Measurements from ENCODE around the gene GUCA2A. TPM values are rescaled to one million over a fixed set of nuclear protein-coding genes. Genes with fewer than 3 reads are reported as not detected.

GUCA2A gene
- polyA plus RNA-seq, 3 donors, result not detected

DNA sequence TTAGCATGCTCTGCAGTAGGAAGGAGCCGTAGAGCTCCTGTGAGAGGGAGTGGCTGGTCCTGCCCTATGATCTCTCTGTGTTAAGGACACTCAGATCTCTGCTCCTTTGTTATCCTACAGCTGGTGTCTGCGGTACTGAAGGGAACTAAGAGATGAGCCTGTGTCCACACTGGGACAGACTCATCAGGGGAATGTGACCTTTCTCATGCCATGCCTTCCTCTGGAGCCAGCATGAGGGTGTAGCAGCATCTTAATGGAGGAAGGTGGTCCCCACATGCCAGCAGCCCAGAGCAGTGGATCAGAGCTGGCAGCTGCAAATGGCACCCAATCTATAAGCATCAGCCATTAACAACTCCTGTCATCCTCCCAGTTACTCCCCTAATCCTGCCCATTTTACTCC is 36.0 kb downstream of the GUCA2A start:
- Histone ChIP-seq H3K9me3 (replicated peaks in 1 of 2; ENCODE audit: control insufficient read depth in 1 of 2, insufficient read depth in 1 of 2, low read length in 2 of 2) (no peaks in the 10 kb centered on the region), H3K4me3 (replicated peaks in 1 of 3; ENCODE audit: low read depth in 2 of 3, low read length in 3 of 3) (no peak overlapping the region), H4K20me1 (ENCODE audit: insufficient read depth, low read length) (no peaks in the 10 kb centered on the region), H3K79me2 (ENCODE audit: insufficient read depth, low read length) (no peaks in the 10 kb centered on the region), H3K36me3 (replicated peaks in 1 of 2; ENCODE audit: control insufficient read depth in 1 of 2, insufficient read depth in 2 of 2, low read length in 2 of 2) (no peaks in the 10 kb centered on the region), H3K4me1 (ENCODE audit: control insufficient read depth in 1 of 2, insufficient read depth in 2 of 2, low read length in 2 of 2) (no peaks in the 10 kb centered on the region), H3K4me2 (replicated peaks; ENCODE audit: extremely low read depth, low read length, poor library complexity, severe bottlenecking) (no peak overlapping the region), H3K27ac (ENCODE audit: low read depth in 1 of 2, low read length in 2 of 2) (no peak overlapping the region), H3K27me3 (ENCODE audit: control insufficient read depth in 2 of 2, insufficient read depth in 2 of 2, low read length in 2 of 2) (no peaks in the 10 kb centered on the region), H2AFZ (ENCODE audit: insufficient read depth, low read depth, low read length, poor library complexity, severe bottlenecking) (no peak overlapping the region), H3K9ac (ENCODE audit: insufficient read depth, low read length, poor library complexity, severe bottlenecking) (no peak overlapping the region)
- WGBS (ENCODE audit: insufficient coverage), result 100% methylated on average over 1 of the region's 2 CpGs
- Mint-ChIP-seq H3K4me1 (no peaks in the 10 kb centered on the region), H3K4me3 (no peak overlapping the region), H3K27ac (no peak overlapping the region), H3K36me3 (no peaks in the 10 kb centered on the region), H3K27me3 (ENCODE audit: low read depth in 3 of 3) (peaks cover 0 to 3% (median 1%) of the 10 kb centered on the region in 3 donors), H3K9me3 (peaks cover 0 to 4% (median 2%) of the 10 kb centered on the region in 7 donors)
- TF ChIP-seq, protein P1, sequence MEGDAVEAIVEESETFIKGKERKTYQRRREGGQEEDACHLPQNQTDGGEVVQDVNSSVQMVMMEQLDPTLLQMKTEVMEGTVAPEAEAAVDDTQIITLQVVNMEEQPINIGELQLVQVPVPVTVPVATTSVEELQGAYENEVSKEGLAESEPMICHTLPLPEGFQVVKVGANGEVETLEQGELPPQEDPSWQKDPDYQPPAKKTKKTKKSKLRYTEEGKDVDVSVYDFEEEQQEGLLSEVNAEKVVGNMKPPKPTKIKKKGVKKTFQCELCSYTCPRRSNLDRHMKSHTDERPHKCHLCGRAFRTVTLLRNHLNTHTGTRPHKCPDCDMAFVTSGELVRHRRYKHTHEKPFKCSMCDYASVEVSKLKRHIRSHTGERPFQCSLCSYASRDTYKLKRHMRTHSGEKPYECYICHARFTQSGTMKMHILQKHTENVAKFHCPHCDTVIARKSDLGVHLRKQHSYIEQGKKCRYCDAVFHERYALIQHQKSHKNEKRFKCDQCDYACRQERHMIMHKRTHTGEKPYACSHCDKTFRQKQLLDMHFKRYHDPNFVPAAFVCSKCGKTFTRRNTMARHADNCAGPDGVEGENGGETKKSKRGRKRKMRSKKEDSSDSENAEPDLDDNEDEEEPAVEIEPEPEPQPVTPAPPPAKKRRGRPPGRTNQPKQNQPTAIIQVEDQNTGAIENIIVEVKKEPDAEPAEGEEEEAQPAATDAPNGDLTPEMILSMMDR (IDR thresholded peaks at IDR 0.05), result no peak
- DNase-seq, result no peak
- intact Hi-C loops (cut with micrococcal nuclease), result no loop called here

DNA sequence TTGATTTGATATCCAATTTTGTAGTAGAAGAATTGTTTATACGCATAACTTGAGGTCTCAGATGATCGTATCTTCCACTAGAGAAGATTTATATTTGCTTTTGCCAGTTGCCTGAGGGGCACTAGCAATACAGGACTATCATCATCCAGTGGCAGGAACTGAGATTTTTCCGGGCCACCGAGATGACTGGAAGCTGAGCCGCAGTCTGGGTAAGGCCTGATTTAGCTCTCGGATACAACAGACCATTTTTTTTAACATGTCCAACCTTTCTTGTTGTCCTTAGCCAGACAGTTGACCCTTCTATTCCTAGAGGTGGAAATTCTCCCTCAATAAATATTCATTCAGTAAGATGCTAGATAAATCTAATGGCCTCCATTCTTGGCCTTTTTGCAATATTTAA is 36.8 kb downstream of the GUCA2A start:
- Histone ChIP-seq H3K27ac (ENCODE audit: low read depth in 1 of 2, low read length in 2 of 2) (no peak overlapping the region), H3K4me3 (replicated peaks in 1 of 3; ENCODE audit: low read depth in 2 of 3, low read length in 3 of 3) (no peak overlapping the region), H3K79me2 (ENCODE audit: insufficient read depth, low read length) (no peaks in the 10 kb centered on the region), H3K27me3 (ENCODE audit: control insufficient read depth in 2 of 2, insufficient read depth in 2 of 2, low read length in 2 of 2) (no peaks in the 10 kb centered on the region), H3K4me1 (ENCODE audit: control insufficient read depth in 1 of 2, insufficient read depth in 2 of 2, low read length in 2 of 2) (no peaks in the 10 kb centered on the region), H3K36me3 (replicated peaks in 1 of 2; ENCODE audit: control insufficient read depth in 1 of 2, insufficient read depth in 2 of 2, low read length in 2 of 2) (no peaks in the 10 kb centered on the region), H3K9me3 (replicated peaks in 1 of 2; ENCODE audit: control insufficient read depth in 1 of 2, insufficient read depth in 1 of 2, low read length in 2 of 2) (no peaks in the 10 kb centered on the region), H4K20me1 (ENCODE audit: insufficient read depth, low read length) (no peaks in the 10 kb centered on the region), H2AFZ (ENCODE audit: insufficient read depth, low read depth, low read length, poor library complexity, severe bottlenecking) (no peak overlapping the region), H3K4me2 (replicated peaks; ENCODE audit: extremely low read depth, low read length, poor library complexity, severe bottlenecking) (no peak overlapping the region), H3K9ac (ENCODE audit: insufficient read depth, low read length, poor library complexity, severe bottlenecking) (no peak overlapping the region)
- H3K9me3 Mint-ChIP-seq, result peaks cover 0 to 4% (median 0%) of the 10 kb centered on the region in 7 donors
- TF ChIP-seq, protein P1 (IDR thresholded peaks at IDR 0.05), result no peak
- H3K27me3 Mint-ChIP-seq (ENCODE audit: low read depth in 3 of 3), result peaks cover 0 to 3% (median 0%) of the 10 kb centered on the region in 3 donors
- H3K36me3 Mint-ChIP-seq, result no peaks in the 10 kb centered on the region
- no peak overlapping the region for H3K27ac Mint-ChIP-seq
- intact Hi-C loops (cut with micrococcal nuclease), result no loop called here
- no peaks in the 10 kb centered on the region for H3K4me1 Mint-ChIP-seq
- H3K4me3 Mint-ChIP-seq, result no peak overlapping the region
- no peak for DNase-seq
- WGBS (ENCODE audit: insufficient coverage), result 96% methylated on average over 3 of the region's 6 CpGs
